HG02852 (cell line): ENCODE data around the gene NDUFB11.

Experiments
- ATAC-seq: cut with Tn5 transposase; IDR thresholded peaks from one replicate; pipeline ENCODE4 v1.9.1; 2021; ENCODE audit warnings: mild to moderate bottlenecking, moderate library complexity; ENCODE audit not compliant: unreplicated experiment

Gene NDUFB11

GRCh38 chrX:47174846-47175587 is 30.5 kb upstream of the NDUFB11 start:
- ATAC-seq, result no peak

GRCh38 chrX:47174376-47174775 is 29.9 kb upstream of the NDUFB11 start:
- ATAC-seq, result no peak

- ATAC-seq, result no peak
These were observed 28.7 kb upstream of the NDUFB11 start for GRCh38 chrX:47172971-47173792.

GRCh38 chrX:47172549-47172948 is 28.0 kb upstream of the NDUFB11 start:
- no peak for ATAC-seq

- no peak for ATAC-seq
These were observed 27.5 kb upstream of the NDUFB11 start for GRCh38 chrX:47171996-47172395.

- ATAC-seq, result no peak
These were observed 26.6 kb upstream of the NDUFB11 start for GRCh38 chrX:47170861-47171692.

- no peak for ATAC-seq
These were observed 25.4 kb upstream of the NDUFB11 start for GRCh38 chrX:47169726-47170515.

GRCh38 chrX:47169273-47169672 is 24.8 kb upstream of the NDUFB11 start:
- ATAC-seq, result no peak

GRCh38 chrX:47168495-47169073 is 24.1 kb upstream of the NDUFB11 start:
- ATAC-seq, result no peak

GRCh38 chrX:47166126-47166525 is 21.6 kb upstream of the NDUFB11 start:
- no peak for ATAC-seq

- ATAC-seq, result no peak
These were observed 19.9 kb upstream of the NDUFB11 start for GRCh38 chrX:47164420-47164819.

- no peak for ATAC-seq
These were observed 18.6 kb upstream of the NDUFB11 start for GRCh38 chrX:47162927-47163583.

GRCh38 chrX:47160781-47161180 is 16.3 kb upstream of the NDUFB11 start:
- ATAC-seq, result no peak

- ATAC-seq, result no peak
These were observed 14.3 kb upstream of the NDUFB11 start for GRCh38 chrX:47158781-47159180.

- ATAC-seq, result no peak
These were observed 13.6 kb upstream of the NDUFB11 start for GRCh38 chrX:47158131-47158530.

- no peak for ATAC-seq
These were observed 12.4 kb upstream of the NDUFB11 start for GRCh38 chrX:47156611-47157520.

GRCh38 chrX:47151435-47151834 is 6.9 kb upstream of the NDUFB11 start:
- no peak for ATAC-seq

GRCh38 chrX:47148946-47149345 is 4.4 kb upstream of the NDUFB11 start:
- ATAC-seq, result no peak
